Liver (tissue), 3 donors: ENCODE data around the gene AMN1.

ENCODE experiments used
- EGR1 ChIP-seq, 2 donors: IDR thresholded peaks; 2 replicates each; pipeline ENCODE4 v1.6.1; 2016 to 2018; ENCODE audit warnings: antibody characterized with exemption in 2 of 2, low read depth in 2 of 2
- MAX ChIP-seq: IDR thresholded peaks from 2 replicates; pipeline ENCODE4 v1.6.1; 2016; ENCODE audit warnings: antibody characterized with exemption
- REST ChIP-seq: IDR thresholded peaks from 2 replicates; pipeline ENCODE4 v1.6.1; 2016; ENCODE audit warnings: antibody characterized with exemption, mild to moderate bottlenecking
- TAF1 ChIP-seq: conservative IDR thresholded peaks from 2 replicates; pipeline ENCODE4 v1.6.1; 2016; ENCODE audit warnings: antibody characterized with exemption, mild to moderate bottlenecking
- YY1 ChIP-seq: IDR thresholded peaks from 2 replicates; pipeline ENCODE4 v1.6.1; 2016; ENCODE audit warnings: antibody characterized with exemption, mild to moderate bottlenecking
- TF ChIP-seq, protein P1 (sequence below): fragments of 150-350 bp; IDR thresholded peaks from 2 replicates; pipeline ENCODE4 v1.5.1; 2017; ENCODE audit warnings: improper control_type of control experiment, low read depth, low read length; ENCODE audit not compliant: missing input control
- donor health status: healthy.
- donor health status: healthy.

- TF ChIP-seq MAX (no peak), YY1 (no peak), EGR1 (IDR thresholded peaks at IDR 0.05; ENCODE audit: low read depth in 2 of 2) (no peak), REST (no peak), TAF1 (no peak)
- TF ChIP-seq, protein P1, sequence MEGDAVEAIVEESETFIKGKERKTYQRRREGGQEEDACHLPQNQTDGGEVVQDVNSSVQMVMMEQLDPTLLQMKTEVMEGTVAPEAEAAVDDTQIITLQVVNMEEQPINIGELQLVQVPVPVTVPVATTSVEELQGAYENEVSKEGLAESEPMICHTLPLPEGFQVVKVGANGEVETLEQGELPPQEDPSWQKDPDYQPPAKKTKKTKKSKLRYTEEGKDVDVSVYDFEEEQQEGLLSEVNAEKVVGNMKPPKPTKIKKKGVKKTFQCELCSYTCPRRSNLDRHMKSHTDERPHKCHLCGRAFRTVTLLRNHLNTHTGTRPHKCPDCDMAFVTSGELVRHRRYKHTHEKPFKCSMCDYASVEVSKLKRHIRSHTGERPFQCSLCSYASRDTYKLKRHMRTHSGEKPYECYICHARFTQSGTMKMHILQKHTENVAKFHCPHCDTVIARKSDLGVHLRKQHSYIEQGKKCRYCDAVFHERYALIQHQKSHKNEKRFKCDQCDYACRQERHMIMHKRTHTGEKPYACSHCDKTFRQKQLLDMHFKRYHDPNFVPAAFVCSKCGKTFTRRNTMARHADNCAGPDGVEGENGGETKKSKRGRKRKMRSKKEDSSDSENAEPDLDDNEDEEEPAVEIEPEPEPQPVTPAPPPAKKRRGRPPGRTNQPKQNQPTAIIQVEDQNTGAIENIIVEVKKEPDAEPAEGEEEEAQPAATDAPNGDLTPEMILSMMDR, result no peak
Measured at GRCh38 chr12:31736472-31736871, 7.7 kb upstream of the AMN1 start.
